LNCAP (cell line): ENCODE data around the gene RBBP5.

Experiments used
- CTCF ChIP-seq: fragments of 450-650 bp; IDR thresholded peaks from 2 replicates; pipeline ENCODE4 v1.5.1; 2017; ENCODE audit warnings: mild to moderate bottlenecking

The RBBP5 gene

DNA sequence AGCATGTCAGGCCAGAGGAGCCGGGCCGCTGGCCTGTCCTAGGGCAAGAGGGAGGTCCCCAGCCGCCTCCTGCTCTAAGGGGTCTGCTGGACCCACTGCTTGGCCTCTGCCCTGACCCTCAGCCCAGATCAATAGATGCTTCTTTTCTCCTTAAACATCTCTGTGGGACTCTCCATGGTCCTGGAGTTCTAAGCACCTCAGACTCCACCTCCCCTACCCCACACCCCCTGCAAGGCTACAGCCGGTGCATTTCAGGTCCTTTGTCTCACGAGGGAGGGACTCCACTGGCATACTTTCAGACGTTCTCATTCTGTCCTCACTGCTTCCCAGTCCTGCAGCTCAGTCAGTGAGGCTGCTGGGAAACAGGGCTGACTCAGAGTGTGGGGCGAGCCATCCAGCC, 67.8 kb downstream of the RBBP5 start:
- TF ChIP-seq CTCF: no peak

DNA sequence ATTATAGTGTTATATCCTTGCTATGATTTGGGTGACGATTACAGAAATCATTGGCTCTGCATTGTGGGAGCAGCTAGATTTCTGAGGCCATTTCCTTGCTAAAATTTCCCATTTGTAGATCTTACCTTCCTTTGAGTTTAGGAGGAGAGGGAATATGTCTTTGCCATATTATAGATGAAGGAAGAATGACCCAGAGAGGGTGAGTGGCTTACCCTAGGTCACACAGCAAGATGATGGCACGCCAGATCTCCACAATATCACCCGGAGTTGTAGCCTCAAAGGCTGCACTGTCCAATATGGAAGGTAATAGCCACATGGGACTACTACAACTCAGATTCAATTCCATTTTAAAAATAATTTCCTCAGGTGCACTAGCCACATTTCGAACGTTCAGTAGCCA, 68.5 kb downstream of the RBBP5 start:
- no peak for TF ChIP-seq CTCF

DNA sequence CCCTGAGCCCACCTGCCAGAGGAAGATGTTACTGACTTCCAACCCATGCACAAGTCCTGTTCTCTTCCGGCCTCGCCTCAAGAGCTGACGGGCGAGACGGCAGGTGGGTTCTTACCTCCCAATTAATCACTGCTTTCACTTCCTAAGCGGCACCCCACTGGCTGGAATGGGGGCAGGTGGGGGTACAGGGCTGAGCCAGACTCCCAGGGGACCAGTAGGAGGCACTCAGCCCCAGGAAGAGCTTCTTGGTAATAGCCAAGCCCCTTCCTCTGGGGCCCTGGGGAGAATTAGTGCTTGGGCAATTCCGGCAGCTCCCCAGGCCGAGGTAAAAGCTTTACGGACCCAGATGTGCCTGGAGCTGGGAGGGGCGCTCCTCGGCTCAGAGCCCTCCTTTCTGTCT, 69.1 kb downstream of the RBBP5 start:
- no peak for TF ChIP-seq CTCF

- no peak for TF ChIP-seq CTCF
Observed at GRCh38 chr1:205049479-205049878, 72.3 kb downstream of the RBBP5 start.

- no peak for TF ChIP-seq CTCF
Observed at GRCh38 chr1:205048382-205048781, 73.4 kb downstream of the RBBP5 start.

- no peak for TF ChIP-seq CTCF
Observed at GRCh38 chr1:205047764-205048231, 74.0 kb downstream of the RBBP5 start.

- TF ChIP-seq CTCF: no peak
Observed at GRCh38 chr1:205046870-205047269, 74.9 kb downstream of the RBBP5 start.

DNA sequence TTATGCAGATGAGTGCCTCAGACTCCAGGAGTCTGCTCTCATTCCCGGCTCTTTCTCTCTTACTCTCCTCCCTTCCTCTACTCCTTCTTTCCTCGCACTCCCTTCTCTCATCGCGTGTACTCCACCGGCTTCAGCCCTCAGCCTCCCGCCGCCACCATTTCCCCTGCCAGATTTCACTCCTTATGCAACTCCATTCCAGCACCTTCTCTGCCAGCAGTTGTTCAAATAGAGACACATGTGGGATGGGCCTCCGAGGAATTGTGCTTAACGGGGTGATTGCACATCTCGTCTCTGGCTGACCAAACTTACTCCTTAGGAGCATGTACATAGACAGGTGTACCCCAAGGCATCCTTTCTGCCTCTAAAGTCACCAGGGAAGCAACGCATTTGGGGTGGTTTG, 76.6 kb downstream of the RBBP5 start:
- no peak for TF ChIP-seq CTCF
